GM06990 (cell line): ENCODE results near the gene DDX10.
A peak's percentile ranks its signal among the peaks of the same experiment; 100 is the strongest.

ENCODE experiments used
- DNase-seq: peaks from one replicate; pipeline ENCODE4 v3.0.0-alpha.2; 2011; ENCODE audit not compliant: insufficient read length; ENCODE audit errors: extremely low read depth
- H3K27me3 ChIP-seq: replicated peaks from 2 replicates; pipeline ENCODE4 v1.6.0; 2011; ENCODE audit warnings: low read length; ENCODE audit not compliant: control insufficient read depth, insufficient read depth
- H3K36me3 ChIP-seq: 2 replicates; pipeline ENCODE4 v1.5.1; 2011; ENCODE audit warnings: low read length; ENCODE audit not compliant: control insufficient read depth, insufficient read depth
- H3K4me3 ChIP-seq: replicated peaks from 2 replicates; pipeline ENCODE4 v1.5.1; 2011; ENCODE audit warnings: low read depth, mild to moderate bottlenecking, control low read depth, low read length
- TF ChIP-seq, protein P1 (sequence below): IDR thresholded peaks from 2 replicates; pipeline ENCODE4 v1.5.1; 2011; ENCODE audit warnings: low read length, control low read depth, mild to moderate bottlenecking, inconsistent platforms; ENCODE audit not compliant: insufficient read depth, poor library complexity, severe bottlenecking

DDX10 gene

DNA sequence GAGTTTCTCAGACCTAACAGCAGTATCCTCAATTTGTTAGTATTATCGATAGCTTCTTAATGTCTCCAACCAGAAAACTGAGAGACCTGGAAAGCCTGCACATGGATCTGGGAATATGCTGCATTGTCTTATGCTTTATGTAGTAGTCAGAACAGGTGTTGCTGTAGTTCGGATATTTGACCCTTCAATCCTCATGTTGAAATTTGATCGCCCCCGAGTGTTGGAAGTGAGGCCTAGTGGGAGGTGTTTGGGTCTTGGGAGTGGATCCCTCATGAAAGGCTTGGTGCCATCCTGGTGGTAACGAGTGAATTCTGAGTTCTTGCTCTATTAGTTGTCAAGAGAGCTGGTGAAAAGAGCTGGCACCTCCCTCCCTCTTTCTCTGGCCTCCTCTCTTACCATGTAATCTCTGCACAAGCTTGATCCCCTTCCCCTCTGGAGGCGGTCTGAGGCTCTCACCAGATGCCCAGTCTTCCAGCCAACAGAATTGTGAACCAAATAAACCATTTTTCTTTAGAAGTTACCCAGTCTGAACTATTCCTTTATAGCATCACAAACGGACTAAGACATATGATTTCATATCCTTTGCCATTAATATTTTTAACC is 227.1 kb downstream of the DDX10 start:
- no peaks in the 10 kb centered on the region for H3K36me3 ChIP-seq
- no peaks in the 10 kb centered on the region for H3K27me3 ChIP-seq
- no peak overlapping the region for H3K4me3 ChIP-seq
- DNase-seq = no peak
- TF ChIP-seq, protein P1, sequence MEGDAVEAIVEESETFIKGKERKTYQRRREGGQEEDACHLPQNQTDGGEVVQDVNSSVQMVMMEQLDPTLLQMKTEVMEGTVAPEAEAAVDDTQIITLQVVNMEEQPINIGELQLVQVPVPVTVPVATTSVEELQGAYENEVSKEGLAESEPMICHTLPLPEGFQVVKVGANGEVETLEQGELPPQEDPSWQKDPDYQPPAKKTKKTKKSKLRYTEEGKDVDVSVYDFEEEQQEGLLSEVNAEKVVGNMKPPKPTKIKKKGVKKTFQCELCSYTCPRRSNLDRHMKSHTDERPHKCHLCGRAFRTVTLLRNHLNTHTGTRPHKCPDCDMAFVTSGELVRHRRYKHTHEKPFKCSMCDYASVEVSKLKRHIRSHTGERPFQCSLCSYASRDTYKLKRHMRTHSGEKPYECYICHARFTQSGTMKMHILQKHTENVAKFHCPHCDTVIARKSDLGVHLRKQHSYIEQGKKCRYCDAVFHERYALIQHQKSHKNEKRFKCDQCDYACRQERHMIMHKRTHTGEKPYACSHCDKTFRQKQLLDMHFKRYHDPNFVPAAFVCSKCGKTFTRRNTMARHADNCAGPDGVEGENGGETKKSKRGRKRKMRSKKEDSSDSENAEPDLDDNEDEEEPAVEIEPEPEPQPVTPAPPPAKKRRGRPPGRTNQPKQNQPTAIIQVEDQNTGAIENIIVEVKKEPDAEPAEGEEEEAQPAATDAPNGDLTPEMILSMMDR = no peak

DNA sequence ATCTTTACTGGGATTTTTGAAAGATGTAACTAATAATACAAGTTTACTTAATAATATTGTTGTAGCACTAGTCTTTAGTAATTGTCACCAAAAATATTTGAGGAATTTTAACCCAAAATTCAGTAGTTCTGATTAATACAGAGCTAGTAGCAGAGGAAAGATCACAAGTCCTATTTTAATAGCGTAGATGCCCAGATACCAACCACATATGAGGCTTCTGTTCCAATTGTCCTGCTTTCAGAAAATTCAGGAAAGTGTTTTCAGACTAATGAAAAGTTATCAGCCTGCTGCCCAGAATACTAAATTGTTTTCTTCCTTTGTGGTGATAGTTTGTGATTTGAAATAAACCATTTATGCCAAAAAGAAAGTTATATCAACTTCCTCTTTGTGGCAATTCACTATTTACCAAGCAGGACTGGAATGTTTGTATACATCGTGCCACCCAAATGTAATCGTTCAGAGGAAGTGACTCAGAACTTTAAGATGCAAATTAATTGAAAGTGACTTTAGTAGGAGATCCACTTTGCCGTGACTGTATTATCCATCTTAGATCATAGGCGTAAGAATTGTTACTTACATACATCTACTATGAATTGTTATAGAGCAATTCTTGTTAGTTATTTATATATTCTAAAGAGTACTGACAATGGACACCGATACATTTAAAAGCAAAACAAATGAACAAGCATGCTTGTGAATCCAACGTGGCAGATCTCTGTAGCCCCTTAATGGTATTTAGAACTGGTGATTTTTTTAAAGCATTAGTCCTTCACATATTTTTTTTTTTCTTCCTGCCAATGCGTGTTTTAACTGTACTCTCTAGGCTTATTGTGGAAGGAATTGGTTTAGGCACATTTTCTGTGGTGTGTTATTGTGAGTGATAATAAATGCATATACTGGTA is 231.0 kb downstream of the DDX10 start:
- DNase-seq = peak; percentile 5
- Histone ChIP-seq H3K4me3 (no peak overlapping the region), H3K36me3 (no peaks in the 10 kb centered on the region), H3K27me3 (no peaks in the 10 kb centered on the region)
- TF ChIP-seq, protein P1 = no peak

DNA sequence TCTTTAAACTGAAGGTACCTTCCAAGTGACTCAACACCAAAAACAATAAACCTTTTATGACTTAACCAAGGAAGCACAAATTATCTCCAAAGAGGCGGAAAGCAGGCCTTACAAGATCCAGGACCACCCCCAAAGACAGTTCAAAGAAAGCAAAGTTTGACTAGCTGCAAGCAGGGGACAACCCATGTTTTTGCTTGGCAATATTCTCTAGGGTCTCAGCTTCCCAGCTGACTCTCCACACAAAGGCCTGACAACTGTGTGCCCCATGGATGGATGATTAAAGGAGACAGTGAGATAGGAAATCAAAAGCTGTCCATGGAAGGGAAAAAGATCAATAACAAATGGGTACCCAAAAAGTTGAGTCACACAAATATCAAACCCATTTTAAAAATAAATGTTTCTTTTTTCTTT is 232.2 kb downstream of the DDX10 start:
- TF ChIP-seq, protein P1 = no peak
- Histone ChIP-seq H3K27me3 (no peaks in the 10 kb centered on the region), H3K4me3 (no peak overlapping the region), H3K36me3 (no peaks in the 10 kb centered on the region)
- no peak for DNase-seq

DNA sequence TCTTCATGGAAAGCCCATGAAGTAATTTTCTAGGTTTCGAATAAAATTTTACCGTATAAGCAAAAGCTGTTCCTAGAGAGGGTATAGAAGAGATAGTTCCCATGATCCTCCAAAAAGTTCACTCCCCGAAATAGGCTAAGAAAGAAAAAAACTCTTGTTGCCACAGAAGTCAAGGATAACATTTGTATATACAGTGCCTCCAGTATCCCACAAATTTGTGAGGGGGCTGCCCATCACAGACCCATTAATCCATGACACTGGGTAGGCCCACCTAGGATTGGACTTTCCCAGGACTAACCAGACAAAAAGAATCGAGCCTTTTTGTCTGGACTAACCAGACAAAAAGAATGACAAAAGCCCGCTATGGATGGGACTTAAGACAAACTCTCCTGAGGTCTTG is 233.0 kb downstream of the DDX10 start:
- no peak overlapping the region for H3K4me3 ChIP-seq
- no peak for DNase-seq

DNA sequence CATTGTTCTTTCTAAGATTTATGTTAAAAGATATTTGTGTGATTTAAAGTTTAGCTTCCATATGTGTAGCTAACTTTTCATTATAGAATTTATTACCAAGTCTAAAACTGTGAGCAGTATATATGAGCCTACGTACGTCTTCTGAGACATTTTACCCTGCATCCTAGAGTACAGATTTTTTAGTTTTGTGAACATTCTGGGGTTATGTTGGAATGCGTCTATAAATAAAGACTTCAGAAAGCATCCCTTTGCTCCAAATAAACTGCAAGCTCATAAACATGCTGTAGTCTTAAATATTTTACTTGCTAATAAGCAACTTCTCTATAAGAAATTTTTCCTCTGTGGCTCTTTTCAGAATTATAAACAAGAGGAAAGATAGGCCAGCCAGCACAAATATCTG is 236.5 kb downstream of the DDX10 start:
- TF ChIP-seq, protein P1 = no peak
- Histone ChIP-seq H3K36me3 (no peaks in the 10 kb centered on the region), H3K27me3 (no peaks in the 10 kb centered on the region), H3K4me3 (no peak overlapping the region)
- DNase-seq = no peak

More for the DNA sequence above, 233.0 kb downstream of the DDX10 start:
- TF ChIP-seq, protein P1 = no peak
- no peaks in the 10 kb centered on the region for H3K36me3 ChIP-seq
- H3K27me3 ChIP-seq = no peaks in the 10 kb centered on the region
